ENCODE measurements around the gene CDH12.
"Not testable (repeated sequence)": the region's sequence is repeated elsewhere in the genome, so short reads cannot be mapped to it uniquely, and the experiment has no call there.

DNA sequence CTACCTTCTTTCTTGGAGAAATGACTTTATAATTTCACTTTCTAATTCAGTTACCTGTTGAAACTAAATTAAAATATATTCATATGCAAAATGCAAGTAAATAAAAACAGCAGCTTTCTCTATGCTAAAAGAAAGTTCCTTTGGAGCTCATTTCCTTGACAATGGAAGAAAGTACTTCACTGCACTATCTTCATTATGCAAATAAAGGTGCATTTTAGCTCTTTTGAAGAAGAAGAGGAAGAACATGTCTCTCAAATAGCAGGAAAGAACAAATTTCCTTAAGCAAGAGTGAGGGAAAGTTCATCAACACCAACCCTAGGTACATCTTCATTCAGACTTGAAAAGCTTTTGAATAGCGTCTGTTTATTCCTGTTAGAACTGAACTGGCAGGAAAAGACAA, 901.6 kb downstream of the CDH12 start:
- TF ChIP-seq, protein P1, sequence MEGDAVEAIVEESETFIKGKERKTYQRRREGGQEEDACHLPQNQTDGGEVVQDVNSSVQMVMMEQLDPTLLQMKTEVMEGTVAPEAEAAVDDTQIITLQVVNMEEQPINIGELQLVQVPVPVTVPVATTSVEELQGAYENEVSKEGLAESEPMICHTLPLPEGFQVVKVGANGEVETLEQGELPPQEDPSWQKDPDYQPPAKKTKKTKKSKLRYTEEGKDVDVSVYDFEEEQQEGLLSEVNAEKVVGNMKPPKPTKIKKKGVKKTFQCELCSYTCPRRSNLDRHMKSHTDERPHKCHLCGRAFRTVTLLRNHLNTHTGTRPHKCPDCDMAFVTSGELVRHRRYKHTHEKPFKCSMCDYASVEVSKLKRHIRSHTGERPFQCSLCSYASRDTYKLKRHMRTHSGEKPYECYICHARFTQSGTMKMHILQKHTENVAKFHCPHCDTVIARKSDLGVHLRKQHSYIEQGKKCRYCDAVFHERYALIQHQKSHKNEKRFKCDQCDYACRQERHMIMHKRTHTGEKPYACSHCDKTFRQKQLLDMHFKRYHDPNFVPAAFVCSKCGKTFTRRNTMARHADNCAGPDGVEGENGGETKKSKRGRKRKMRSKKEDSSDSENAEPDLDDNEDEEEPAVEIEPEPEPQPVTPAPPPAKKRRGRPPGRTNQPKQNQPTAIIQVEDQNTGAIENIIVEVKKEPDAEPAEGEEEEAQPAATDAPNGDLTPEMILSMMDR (IDR thresholded peaks at IDR 0.05) = not testable (repeated sequence)
- not testable (repeated sequence) for TF ChIP-seq POLR2A (IDR thresholded peaks at IDR 0.05)

Measured in thyroid gland (tissue), 4 donors.